ENCODE measurements around the gene CSNK1A1. TPM values are rescaled to one million over a fixed set of nuclear protein-coding genes. Genes with fewer than 3 reads are reported as not detected.

Gene CSNK1A1
- polyA plus RNA-seq, 1 donor from 2014 or later, result 217 TPM

DNA sequence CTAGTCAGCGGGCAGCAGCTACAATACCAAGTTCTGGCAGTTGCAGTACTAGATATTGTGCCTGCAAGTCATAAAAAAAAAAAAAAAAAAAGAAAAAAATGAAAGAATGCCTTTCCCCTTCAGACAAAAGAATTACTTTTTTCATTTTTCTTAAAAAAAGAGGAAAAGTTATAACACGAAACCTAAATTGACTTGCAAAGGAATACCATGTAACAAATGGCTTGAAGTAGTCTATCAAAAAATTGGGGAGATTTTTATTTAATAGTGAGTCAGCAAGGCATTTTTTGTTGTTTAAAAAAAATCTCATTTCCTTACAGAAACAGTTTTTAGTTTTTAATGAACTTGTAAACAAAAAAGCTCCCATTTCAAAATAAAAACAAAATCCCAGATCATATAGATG is 55.6 kb downstream of the CSNK1A1 start:
- no peaks in the 10 kb centered on the region for H3K27me3 ChIP-seq (ENCODE audit: insufficient read depth, low read depth, low read length)
- no peak overlapping the region for H2AFZ ChIP-seq (ENCODE audit: low read depth, low read length)
- no peak overlapping the region for H3K9ac ChIP-seq (ENCODE audit: low read length)
- H3K27ac ChIP-seq (ENCODE audit: low read length), result no peak overlapping the region
- peaks cover 6% of the 10 kb centered on the region for H3K36me3 ChIP-seq (ENCODE audit: insufficient read depth, low read length)
- H3K79me2 ChIP-seq (replicated peaks; ENCODE audit: insufficient read depth, low read length), result no peaks in the 10 kb centered on the region
- no peaks in the 10 kb centered on the region for H4K20me1 ChIP-seq (ENCODE audit: insufficient read depth)
- H3K9me2 ChIP-seq (ENCODE audit: insufficient read depth, low read length), result no peaks in the 10 kb centered on the region
- no peak overlapping the region for H3K4me3 ChIP-seq (ENCODE audit: low read length)
- no peak for TF ChIP-seq RAD21 (conservative IDR thresholded peaks at IDR 0.05)
- no peak for TF ChIP-seq POLR2AphosphoS5 (IDR thresholded peaks at IDR 0.05)
- no peak for TF ChIP-seq EP300 (conservative IDR thresholded peaks at IDR 0.05; ENCODE audit: poor library complexity, severe bottlenecking)
- TF ChIP-seq, protein P1, sequence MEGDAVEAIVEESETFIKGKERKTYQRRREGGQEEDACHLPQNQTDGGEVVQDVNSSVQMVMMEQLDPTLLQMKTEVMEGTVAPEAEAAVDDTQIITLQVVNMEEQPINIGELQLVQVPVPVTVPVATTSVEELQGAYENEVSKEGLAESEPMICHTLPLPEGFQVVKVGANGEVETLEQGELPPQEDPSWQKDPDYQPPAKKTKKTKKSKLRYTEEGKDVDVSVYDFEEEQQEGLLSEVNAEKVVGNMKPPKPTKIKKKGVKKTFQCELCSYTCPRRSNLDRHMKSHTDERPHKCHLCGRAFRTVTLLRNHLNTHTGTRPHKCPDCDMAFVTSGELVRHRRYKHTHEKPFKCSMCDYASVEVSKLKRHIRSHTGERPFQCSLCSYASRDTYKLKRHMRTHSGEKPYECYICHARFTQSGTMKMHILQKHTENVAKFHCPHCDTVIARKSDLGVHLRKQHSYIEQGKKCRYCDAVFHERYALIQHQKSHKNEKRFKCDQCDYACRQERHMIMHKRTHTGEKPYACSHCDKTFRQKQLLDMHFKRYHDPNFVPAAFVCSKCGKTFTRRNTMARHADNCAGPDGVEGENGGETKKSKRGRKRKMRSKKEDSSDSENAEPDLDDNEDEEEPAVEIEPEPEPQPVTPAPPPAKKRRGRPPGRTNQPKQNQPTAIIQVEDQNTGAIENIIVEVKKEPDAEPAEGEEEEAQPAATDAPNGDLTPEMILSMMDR (IDR thresholded peaks at IDR 0.05; ENCODE audit: poor library complexity, severe bottlenecking), result no peak
- TF ChIP-seq EZH2 (IDR thresholded peaks at IDR 0.05; ENCODE audit: borderline replicate concordance, insufficient read depth, low read length, poor library complexity, severe bottlenecking), result no peak
- no peak for TF ChIP-seq SMC3 (conservative IDR thresholded peaks at IDR 0.05; ENCODE audit: poor library complexity)
- no peaks in the 10 kb centered on the region for H3F3A ChIP-seq (ENCODE audit: insufficient read depth, low read length, poor library complexity, severe bottlenecking)
- H3K9me3 ChIP-seq (ENCODE audit: low read length), result no peaks in the 10 kb centered on the region
- no peak overlapping the region for H3K4me2 ChIP-seq (ENCODE audit: low read length)

DNA sequence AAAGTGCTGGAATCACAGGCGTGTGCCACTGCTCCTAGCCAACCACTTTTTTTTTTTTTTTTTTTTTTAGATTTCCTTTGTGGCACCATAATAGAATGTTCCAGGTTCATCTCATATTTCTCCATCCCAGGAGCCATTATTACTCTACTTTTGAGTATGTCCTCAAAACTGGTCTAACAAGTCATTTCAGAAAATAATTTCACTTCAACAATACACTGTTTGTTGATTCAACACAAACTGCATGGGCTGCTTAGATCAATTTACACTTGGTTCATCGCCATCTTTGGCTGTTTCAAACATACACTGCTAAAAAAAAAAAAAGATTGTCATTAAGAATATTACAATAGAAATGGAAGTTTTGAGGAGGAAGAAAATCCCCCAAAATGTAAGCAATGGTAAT is 57.9 kb downstream of the CSNK1A1 start:
- no peak overlapping the region for H3K4me3 ChIP-seq (ENCODE audit: low read length)
- H3K9me3 ChIP-seq (ENCODE audit: low read length), result no peaks in the 10 kb centered on the region
- no peak overlapping the region for H2AFZ ChIP-seq (ENCODE audit: low read depth, low read length)
- H4K20me1 ChIP-seq (ENCODE audit: insufficient read depth), result no peaks in the 10 kb centered on the region
- H3K27me3 ChIP-seq (ENCODE audit: insufficient read depth, low read depth, low read length), result no peaks in the 10 kb centered on the region
- H3K9ac ChIP-seq (ENCODE audit: low read length), result no peak overlapping the region
- H3K79me2 ChIP-seq (replicated peaks; ENCODE audit: insufficient read depth, low read length), result no peaks in the 10 kb centered on the region
- H3F3A ChIP-seq (ENCODE audit: insufficient read depth, low read length, poor library complexity, severe bottlenecking), result no peaks in the 10 kb centered on the region
- H3K4me2 ChIP-seq (ENCODE audit: low read length), result no peak overlapping the region
- TF ChIP-seq MXI1 (conservative IDR thresholded peaks at IDR 0.05; ENCODE audit: poor library complexity, severe bottlenecking) (no peak), SMC3 (conservative IDR thresholded peaks at IDR 0.05; ENCODE audit: poor library complexity) (no peak), EP300 (conservative IDR thresholded peaks at IDR 0.05; ENCODE audit: poor library complexity, severe bottlenecking) (no peak), EZH2 (IDR thresholded peaks at IDR 0.05; ENCODE audit: borderline replicate concordance, insufficient read depth, low read length, poor library complexity, severe bottlenecking) (no peak), RAD21 (conservative IDR thresholded peaks at IDR 0.05) (no peak), POLR2AphosphoS5 (IDR thresholded peaks at IDR 0.05) (no peak), TAF1 (IDR thresholded peaks at IDR 0.05; ENCODE audit: low read depth) (no peak)
- TF ChIP-seq, protein P2, sequence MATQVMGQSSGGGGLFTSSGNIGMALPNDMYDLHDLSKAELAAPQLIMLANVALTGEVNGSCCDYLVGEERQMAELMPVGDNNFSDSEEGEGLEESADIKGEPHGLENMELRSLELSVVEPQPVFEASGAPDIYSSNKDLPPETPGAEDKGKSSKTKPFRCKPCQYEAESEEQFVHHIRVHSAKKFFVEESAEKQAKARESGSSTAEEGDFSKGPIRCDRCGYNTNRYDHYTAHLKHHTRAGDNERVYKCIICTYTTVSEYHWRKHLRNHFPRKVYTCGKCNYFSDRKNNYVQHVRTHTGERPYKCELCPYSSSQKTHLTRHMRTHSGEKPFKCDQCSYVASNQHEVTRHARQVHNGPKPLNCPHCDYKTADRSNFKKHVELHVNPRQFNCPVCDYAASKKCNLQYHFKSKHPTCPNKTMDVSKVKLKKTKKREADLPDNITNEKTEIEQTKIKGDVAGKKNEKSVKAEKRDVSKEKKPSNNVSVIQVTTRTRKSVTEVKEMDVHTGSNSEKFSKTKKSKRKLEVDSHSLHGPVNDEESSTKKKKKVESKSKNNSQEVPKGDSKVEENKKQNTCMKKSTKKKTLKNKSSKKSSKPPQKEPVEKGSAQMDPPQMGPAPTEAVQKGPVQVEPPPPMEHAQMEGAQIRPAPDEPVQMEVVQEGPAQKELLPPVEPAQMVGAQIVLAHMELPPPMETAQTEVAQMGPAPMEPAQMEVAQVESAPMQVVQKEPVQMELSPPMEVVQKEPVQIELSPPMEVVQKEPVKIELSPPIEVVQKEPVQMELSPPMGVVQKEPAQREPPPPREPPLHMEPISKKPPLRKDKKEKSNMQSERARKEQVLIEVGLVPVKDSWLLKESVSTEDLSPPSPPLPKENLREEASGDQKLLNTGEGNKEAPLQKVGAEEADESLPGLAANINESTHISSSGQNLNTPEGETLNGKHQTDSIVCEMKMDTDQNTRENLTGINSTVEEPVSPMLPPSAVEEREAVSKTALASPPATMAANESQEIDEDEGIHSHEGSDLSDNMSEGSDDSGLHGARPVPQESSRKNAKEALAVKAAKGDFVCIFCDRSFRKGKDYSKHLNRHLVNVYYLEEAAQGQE (IDR thresholded peaks at IDR 0.05; ENCODE audit: borderline replicate concordance), result no peak
- TF ChIP-seq, protein P1 (IDR thresholded peaks at IDR 0.05; ENCODE audit: poor library complexity, severe bottlenecking), result no peak
- no peaks in the 10 kb centered on the region for H3K36me3 ChIP-seq (ENCODE audit: insufficient read depth, low read length)
- no peaks in the 10 kb centered on the region for H3K9me2 ChIP-seq (ENCODE audit: insufficient read depth, low read length)
- H3K27ac ChIP-seq (ENCODE audit: low read length), result no peak overlapping the region
